Measurements from ENCODE around the gene ZNF274. TPM values are rescaled to one million over a fixed set of nuclear protein-coding genes. Genes with fewer than 3 reads are reported as not detected.
"Not testable (repeated sequence)": the region's sequence is repeated elsewhere in the genome, so short reads cannot be mapped to it uniquely, and the experiment has no call there.

The ZNF274 gene
- total RNA-seq, 1 donor from 2014 or later: 14.1 TPM

- Mint-ChIP-seq H3K4me1 (ENCODE audit: low read depth) (no peaks in the 10 kb centered on the region), H3K27ac (ENCODE audit: unreplicated experiment) (no peak overlapping the region), H3K27me3 (ENCODE audit: low read depth) (no peaks in the 10 kb centered on the region), H3K4me3 (ENCODE audit: unreplicated experiment) (no peak overlapping the region), H3K36me3 (ENCODE audit: low read depth) (peaks cover 90% of the 10 kb centered on the region), H3K9me3 (ENCODE audit: low read depth) (peaks cover 69% of the 10 kb centered on the region)
- TF ChIP-seq CTCF (IDR thresholded peaks at IDR 0.05): no peak
- no peak for DNase-seq (ENCODE audit: low spot score)
Observed at GRCh38 chr19:58252102-58252685, 69.3 kb downstream of the ZNF274 start.

GRCh38 chr19:58258259-58258658 is 75.4 kb downstream of the ZNF274 start:
- not testable (repeated sequence) for H3K27ac Mint-ChIP-seq (ENCODE audit: unreplicated experiment); DNase-seq (ENCODE audit: low spot score); H3K4me1 Mint-ChIP-seq (ENCODE audit: low read depth); H3K27me3 Mint-ChIP-seq (ENCODE audit: low read depth); H3K4me3 Mint-ChIP-seq (ENCODE audit: unreplicated experiment)
- Mint-ChIP-seq H3K9me3 (ENCODE audit: low read depth) (peaks cover 78% of the 10 kb centered on the region), H3K36me3 (ENCODE audit: low read depth) (peaks cover 93% of the 10 kb centered on the region)

GRCh38 chr19:58261600-58261967 is 78.7 kb downstream of the ZNF274 start:
- no peak for DNase-seq (ENCODE audit: low spot score)
- Mint-ChIP-seq H3K36me3 (ENCODE audit: low read depth) (peaks cover 84% of the 10 kb centered on the region), H3K27me3 (ENCODE audit: low read depth) (no peaks in the 10 kb centered on the region), H3K9me3 (ENCODE audit: low read depth) (peaks cover 60% of the 10 kb centered on the region), H3K4me1 (ENCODE audit: low read depth) (no peaks in the 10 kb centered on the region), H3K4me3 (ENCODE audit: unreplicated experiment) (no peak overlapping the region), H3K27ac (ENCODE audit: unreplicated experiment) (no peak overlapping the region)
- no peak for TF ChIP-seq CTCF (IDR thresholded peaks at IDR 0.05)

- Mint-ChIP-seq H3K36me3 (ENCODE audit: low read depth) (peaks cover 84% of the 10 kb centered on the region), H3K9me3 (ENCODE audit: low read depth) (peaks cover 61% of the 10 kb centered on the region), H3K27ac (ENCODE audit: unreplicated experiment) (no peak overlapping the region), H3K4me3 (ENCODE audit: unreplicated experiment) (no peak overlapping the region), H3K27me3 (ENCODE audit: low read depth) (no peaks in the 10 kb centered on the region), H3K4me1 (ENCODE audit: low read depth) (no peaks in the 10 kb centered on the region)
- TF ChIP-seq CTCF (IDR thresholded peaks at IDR 0.05): no peak
- DNase-seq (ENCODE audit: low spot score): no peak
Observed at GRCh38 chr19:58261968-58262921, 79.4 kb downstream of the ZNF274 start.

- no peaks in the 10 kb centered on the region for H3K27me3 Mint-ChIP-seq (ENCODE audit: low read depth)
- no peaks in the 10 kb centered on the region for H3K4me1 Mint-ChIP-seq (ENCODE audit: low read depth)
- no peak overlapping the region for H3K4me3 Mint-ChIP-seq (ENCODE audit: unreplicated experiment)
- no peak overlapping the region for H3K27ac Mint-ChIP-seq (ENCODE audit: unreplicated experiment)
- peaks cover 81% of the 10 kb centered on the region for H3K36me3 Mint-ChIP-seq (ENCODE audit: low read depth)
- no peak for DNase-seq (ENCODE audit: low spot score)
- no peak for TF ChIP-seq CTCF (IDR thresholded peaks at IDR 0.05)
- peaks cover 55% of the 10 kb centered on the region for H3K9me3 Mint-ChIP-seq (ENCODE audit: low read depth)
Observed at GRCh38 chr19:58262922-58263296, 80.0 kb downstream of the ZNF274 start.

Other genes starting within 250 kb of the ZNF274 start
- gene ZNF418, start 247.7 kb upstream of the ZNF274 start, total RNA-seq: 6.4 to 9.8 TPM (median 6.7 TPM) in 3 replicates
- gene ZNF256, start 235.4 kb upstream of the ZNF274 start, total RNA-seq: 4.6 to 7.7 TPM (median 5.1 TPM) in 3 replicates
- gene C19orf18, start 208.5 kb upstream of the ZNF274 start, total RNA-seq: 1.4 to 2.1 TPM (median 1.7 TPM) in 3 replicates
- gene ZNF606, start 180.2 kb upstream of the ZNF274 start, total RNA-seq: 10.8 to 15.9 TPM (median 11.4 TPM) in 3 replicates
- gene ZSCAN1, start 149.0 kb upstream of the ZNF274 start, total RNA-seq: 0.37 to 1.3 TPM in 2 of 3 replicates, not detected in the other
- 4.6 to 6.7 TPM (median 4.9 TPM) in 3 replicates for gene ZNF135, start 123.8 kb upstream of the ZNF274 start, total RNA-seq
- gene ZSCAN18, start 84.8 kb upstream of the ZNF274 start, total RNA-seq: 35.7 to 39.4 TPM (median 37.5 TPM) in 3 replicates
- gene ZNF329, start 32.3 kb upstream of the ZNF274 start, total RNA-seq: 8.1 to 11.5 TPM (median 9.2 TPM) in 3 replicates
- gene ZNF544, start 45.9 kb downstream of the ZNF274 start, total RNA-seq: 16.2 to 24.7 TPM (median 17.4 TPM) in 3 replicates
- gene ZNF8, start 95.9 kb downstream of the ZNF274 start, total RNA-seq: 7.9 to 9.2 TPM (median 8.1 TPM) in 3 replicates
- 25.3 to 29.4 TPM (median 26.0 TPM) in 3 replicates for gene ERVK3-1, start 122.3 kb downstream of the ZNF274 start, total RNA-seq
- 2.8 to 3.2 TPM (median 3.0 TPM) in 3 replicates for gene ZSCAN22, start 143.9 kb downstream of the ZNF274 start, total RNA-seq
- 49.7 to 53.8 TPM (median 50.2 TPM) in 3 replicates for gene A1BG, start 170.4 kb downstream of the ZNF274 start, total RNA-seq
- gene ZNF497, start 179.7 kb downstream of the ZNF274 start, total RNA-seq: 0.65 to 0.69 TPM (median 0.68 TPM) in 3 replicates
- 2.0 to 3.5 TPM (median 2.5 TPM) in 3 replicates for gene ZNF837, start 198.0 kb downstream of the ZNF274 start, total RNA-seq
- 624 to 792 TPM (median 634 TPM) in 3 replicates for gene RPS5, start 204.2 kb downstream of the ZNF274 start, total RNA-seq
- gene RNF225, start 212.6 kb downstream of the ZNF274 start, total RNA-seq: not detected in 3 replicates
- gene ZNF584, start 225.6 kb downstream of the ZNF274 start, total RNA-seq: 10.2 to 11.1 TPM (median 10.7 TPM) in 3 replicates

All from chondrocyte (in vitro differentiated cells).